Stomach (tissue), 9 donors: ENCODE measurements around the gene AADACL4. TPM values are rescaled to one million over a fixed set of nuclear protein-coding genes. Genes with fewer than 3 reads are reported as not detected.

ENCODE experiments used
- DNase-seq, 2 donors: peaks; one replicate each; pipeline versions ENCODE4 v3.0.0 to v3.0.0-alpha.2; 2013 to 2019
- H3K27ac ChIP-seq, 5 donors: fragments of 200-600 bp in 4 of 5; sonication (generic) in 4 of 5; one replicate each; pipeline ENCODE4 v1.5.1; 2013 to 2019; ENCODE audit warnings: mild to moderate bottlenecking in 1 of 5, moderate library complexity in 1 of 5
- H3K27me3 ChIP-seq, 3 donors: fragments of 200-600 bp; sonication (generic); one replicate each; pipeline ENCODE4 v1.5.1; 2017 to 2019; ENCODE audit warnings: mixed run types in 1 of 3
- H3K36me3 ChIP-seq, 4 donors: fragments of 200-600 bp; sonication (generic); 1 replicate in 3 of 4; 2 replicates in 1 of 4; pipeline ENCODE4 v1.5.1; 2016 to 2019
- H3K4me1 ChIP-seq, 4 donors: fragments of 200-600 bp; sonication (generic); one replicate each; pipeline ENCODE4 v1.5.1; 2016 to 2019
- H3K4me3 ChIP-seq, 4 donors: fragments of 200-600 bp; sonication (generic) in 3 of 4; one replicate each; pipeline ENCODE4 v1.5.1; 2016 to 2019; ENCODE audit warnings: mild to moderate bottlenecking in 1 of 4
- H3K9me3 ChIP-seq, 4 donors: fragments of 200-600 bp; sonication (generic); one replicate each; pipeline ENCODE4 v1.5.1; 2016 to 2019
- CTCF ChIP-seq, 7 experiments: fragments of 450-650 bp in 4 of 7; fragments of 200-600 bp in 3 of 7; sonication (generic) in 3 of 7; IDR thresholded peaks; one replicate each; pipeline ENCODE4 v1.5.1; 2016 to 2019; ENCODE audit warnings: antibody characterized with exemption in 7 of 7, control low read depth in 2 of 7, mild to moderate bottlenecking in 1 of 7
- EP300 ChIP-seq: sonication (generic); formaldehyde crosslinking; IDR thresholded peaks from one replicate; pipeline ENCODE4 v1.6.1; 2017; ENCODE audit warnings: antibody characterized with exemption
- POLR2A ChIP-seq, 4 donors: fragments of 450-650 bp; IDR thresholded peaks; one replicate each; pipeline ENCODE4 v1.6.1; 2016; ENCODE audit warnings: antibody characterized with exemption in 4 of 4, control low read depth in 2 of 4, mild to moderate bottlenecking in 1 of 4, moderate library complexity in 1 of 4
- POLR2AphosphoS5 ChIP-seq, 3 donors: sonication (generic); formaldehyde crosslinking; IDR thresholded peaks; one replicate each; pipeline ENCODE4 v1.6.1; 2016; ENCODE audit warnings: antibody characterized with exemption in 3 of 3
- WGBS, 5 donors: extraction: QIAGEN DNeasy Blood & Tissue Kit in 3 of 5; methylation state at CpG; one replicate each; pipeline versions ENCODE4 v1.1.5 to v1.1.7; 2013 to 2018; 5-methylcytosine and 5-hydroxymethylcytosine counted together
- intact Hi-C: fragments of 100-400 bp; cut with DNase I; formaldehyde crosslinking; loops from one replicate; pipeline ENCODE4 v1.15.1; 2023; ENCODE audit warnings: low total_unique reads
- polyA plus RNA-seq, 3 donors: library from polyadenylated mRNA; stranded (reverse); fragments of 200-250 nt; gene quantifications; one replicate each; pipeline ENCODE4 v1.2.3, GENCODE V29; 2013
- total RNA-seq, 5 donors: library from RNA; depleted of rRNA; stranded (reverse); fragments of >200 nt; gene quantifications; one replicate each; pipeline versions ENCODE4 v1.1.0 to v1.2.3, GENCODE V29; 2014 to 2016
- donor health status: healthy with polysubstance abuse.
- donor health status: Bipolar disorder and iron deficiency.
- donor health status: healthy.

Gene AADACL4
- total and polyA plus RNA-seq, 8 donors: not detected

DNA sequence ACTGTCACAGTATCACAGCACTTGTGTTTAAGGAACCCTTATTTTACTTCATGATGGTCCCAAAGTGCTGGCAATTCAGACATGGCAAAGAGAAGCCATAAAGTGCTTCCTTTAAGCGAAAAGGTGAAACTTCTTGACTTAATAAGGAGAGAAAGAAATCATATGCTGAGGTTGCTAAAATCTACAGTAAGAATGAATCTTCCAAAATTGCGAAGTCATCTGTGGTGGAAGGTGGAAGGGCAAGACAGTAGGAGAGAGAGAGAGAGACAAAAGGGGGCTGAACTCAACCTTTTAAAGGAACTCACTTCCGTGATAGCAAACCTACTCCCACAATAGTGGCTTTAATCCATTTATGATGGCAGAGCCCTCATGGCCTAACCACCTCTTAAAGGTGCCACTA is 52.8 kb downstream of the AADACL4 start:
- TF ChIP-seq POLR2AphosphoS5 (IDR thresholded peaks at IDR 0.05): no peak
- TF ChIP-seq CTCF (IDR thresholded peaks at IDR 0.05): no peak
- TF ChIP-seq POLR2A (IDR thresholded peaks at IDR 0.05): no peak
- no peak for TF ChIP-seq EP300
- no peak overlapping the region for H3K4me3 ChIP-seq
- peaks cover 0 to 9% (median 3%) of the 10 kb centered on the region in 4 donors for H3K9me3 ChIP-seq

DNA sequence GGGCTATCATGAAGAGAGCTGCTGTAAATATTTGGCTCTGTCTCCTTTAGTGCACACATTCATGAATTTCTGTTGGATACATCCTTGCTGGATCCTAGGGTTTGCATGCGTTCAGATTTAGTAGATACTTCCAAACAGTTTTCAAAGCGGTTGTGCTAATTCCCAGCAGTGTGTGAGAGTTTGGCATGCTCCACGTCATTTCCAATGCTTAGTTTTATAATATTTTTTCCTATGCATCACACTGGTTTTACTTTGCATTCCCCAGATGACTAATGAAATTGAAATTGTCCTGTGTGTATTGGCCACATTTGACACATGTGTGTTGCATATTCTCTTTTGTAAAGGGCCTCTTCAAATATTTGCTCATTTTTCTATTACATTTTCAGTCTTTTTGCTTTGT is 53.5 kb downstream of the AADACL4 start:
- Histone ChIP-seq H3K27ac (no peak overlapping the region), H3K27me3 (no peaks in the 10 kb centered on the region), H3K4me3 (no peak overlapping the region), H3K9me3 (peaks cover 0 to 11% (median 3%) of the 10 kb centered on the region in 4 donors), H3K36me3 (no peaks in the 10 kb centered on the region), H3K4me1 (no peaks in the 10 kb centered on the region)
- no peak for TF ChIP-seq EP300
- no peak for TF ChIP-seq CTCF (IDR thresholded peaks at IDR 0.05)
- TF ChIP-seq POLR2AphosphoS5 (IDR thresholded peaks at IDR 0.05): no peak
- TF ChIP-seq POLR2A (IDR thresholded peaks at IDR 0.05): no peak
- intact Hi-C loops: no loop called here
- 81 to 93% (median 84%) methylated on average over 3 of the region's 3 CpGs for WGBS, 5 donors
- DNase-seq: no peak

More for the DNA sequence above, 52.8 kb downstream of the AADACL4 start:
- 85 to 87% (median 86%) methylated on average over 3 of the region's 3 CpGs for WGBS, 5 donors
- intact Hi-C loops: no loop called here
- DNase-seq: no peak
- no peaks in the 10 kb centered on the region for H3K36me3 ChIP-seq
- H3K27ac ChIP-seq: no peak overlapping the region
- H3K4me1 ChIP-seq: no peaks in the 10 kb centered on the region
- no peaks in the 10 kb centered on the region for H3K27me3 ChIP-seq

GRCh38 chr1:12703821-12704451 is 60.1 kb downstream of the AADACL4 start:
- intact Hi-C loops: no loop called here
- no peaks in the 10 kb centered on the region for H3K36me3 ChIP-seq
- no peak for TF ChIP-seq EP300
- no peak for TF ChIP-seq CTCF (IDR thresholded peaks at IDR 0.05)
- TF ChIP-seq POLR2A (IDR thresholded peaks at IDR 0.05): no peak
- TF ChIP-seq POLR2AphosphoS5 (IDR thresholded peaks at IDR 0.05): no peak
- no peak for DNase-seq
- peaks cover 9 to 36% (median 22%) of the 10 kb centered on the region in 4 donors for H3K9me3 ChIP-seq
- H3K4me1 ChIP-seq: no peaks in the 10 kb centered on the region
- no peaks in the 10 kb centered on the region for H3K27me3 ChIP-seq
- no peak overlapping the region for H3K27ac ChIP-seq
- WGBS, 5 donors: 63 to 73% (median 68%) methylated on average over 6 of the region's 6 CpGs
- no peak overlapping the region for H3K4me3 ChIP-seq

DNA sequence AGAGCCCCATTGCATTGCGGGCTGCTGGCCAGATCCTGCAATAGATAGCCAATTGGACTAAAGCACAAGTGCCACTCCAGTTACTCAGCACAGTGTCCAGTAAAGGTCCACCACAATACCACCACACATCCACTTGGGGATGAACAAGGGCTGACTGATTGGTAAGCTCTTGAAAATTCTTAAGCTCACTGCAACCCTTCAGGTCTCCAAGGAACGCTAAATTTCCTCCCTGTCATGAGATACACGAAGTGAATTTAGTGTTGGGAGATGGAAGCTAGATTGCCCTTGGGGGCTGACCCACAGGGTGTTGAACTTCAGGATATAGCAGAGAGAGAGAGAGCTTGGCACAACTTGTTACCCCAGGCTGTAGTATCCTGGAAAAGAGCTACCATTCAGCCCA is 62.2 kb downstream of the AADACL4 start:
- H3K27ac ChIP-seq: no peak overlapping the region
- no peaks in the 10 kb centered on the region for H3K36me3 ChIP-seq
- no peaks in the 10 kb centered on the region for H3K4me1 ChIP-seq
- WGBS, 5 donors: 78 to 100% (median 82%) methylated on average over 3 of the region's 3 CpGs
- no peak for TF ChIP-seq EP300
- no peak for TF ChIP-seq POLR2AphosphoS5 (IDR thresholded peaks at IDR 0.05)
- DNase-seq: no peak
- no peaks in the 10 kb centered on the region for H3K27me3 ChIP-seq
- intact Hi-C loops: no loop called here
- no peak overlapping the region for H3K4me3 ChIP-seq
- H3K9me3 ChIP-seq: peaks cover 9 to 30% (median 19%) of the 10 kb centered on the region in 4 donors

DNA sequence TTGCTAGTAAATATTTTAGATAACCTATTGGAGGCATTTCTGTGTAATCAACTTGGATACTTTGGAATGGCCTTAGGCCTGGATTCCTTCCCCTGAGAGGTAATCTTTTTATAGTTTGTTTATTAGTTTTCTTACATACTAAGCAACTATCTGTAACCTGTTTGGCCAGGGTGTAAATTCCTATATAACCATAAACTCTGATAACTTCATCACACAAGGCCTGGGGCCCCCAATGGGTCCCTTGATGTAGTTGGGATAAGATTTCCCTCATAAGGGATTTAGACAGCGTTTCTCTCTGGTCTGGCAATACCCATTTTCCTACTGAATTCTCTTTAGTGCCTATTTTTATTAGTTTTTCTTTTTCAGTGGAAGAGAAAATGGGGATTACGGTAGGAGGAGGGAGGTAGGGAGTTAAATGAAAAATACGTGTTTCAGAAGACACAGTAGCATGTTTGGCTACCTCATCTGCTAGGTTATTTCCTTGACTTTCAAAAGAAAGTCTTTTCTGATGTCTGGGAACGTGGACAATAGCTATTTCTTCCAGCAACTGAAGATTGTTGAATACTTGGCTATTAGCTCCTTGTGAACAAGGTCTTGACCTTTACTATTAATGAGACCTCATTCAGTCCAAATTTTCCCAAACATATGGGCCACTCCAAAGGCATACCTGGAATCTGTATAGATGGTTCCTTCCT is 64.7 kb downstream of the AADACL4 start:
- intact Hi-C loops: no loop called here
- Histone ChIP-seq H3K27me3 (no peaks in the 10 kb centered on the region), H3K27ac (no peak overlapping the region), H3K9me3 (peaks cover 0 to 18% (median 12%) of the 10 kb centered on the region in 4 donors), H3K4me1 (no peaks in the 10 kb centered on the region), H3K36me3 (no peaks in the 10 kb centered on the region), H3K4me3 (no peak overlapping the region)
- TF ChIP-seq POLR2AphosphoS5 (IDR thresholded peaks at IDR 0.05): no peak
- 66 to 79% (median 70%) methylated on average over 4 of the region's 4 CpGs for WGBS, 5 donors
- DNase-seq: no peak
